ENCODE results near the gene KCTD21. TPM values are rescaled to one million over a fixed set of nuclear protein-coding genes. Genes with fewer than 3 reads are reported as not detected.
"Not testable (repeated sequence)": the region's sequence is repeated elsewhere in the genome, so short reads cannot be mapped to it uniquely, and the experiment has no call there.

The KCTD21 gene
- polyA plus RNA-seq, 5 donors, result 8.9 to 10.1 (median 9.7) TPM

- DNase-seq, result no peak
These were observed 7.7 kb downstream of the KCTD21 start for GRCh38 chr11:78180751-78181150.

GRCh38 chr11:78179459-78180071 lies 8.9 kb downstream of the KCTD21 start:
- no peak for DNase-seq

- DNase-seq, result no peak
These were observed 11.2 kb downstream of the KCTD21 start for GRCh38 chr11:78177216-78177615.

GRCh38 chr11:78176605-78177141 lies 11.8 kb downstream of the KCTD21 start:
- DNase-seq, result no peak

- not testable (repeated sequence) for DNase-seq
These were observed 12.6 kb downstream of the KCTD21 start for GRCh38 chr11:78175862-78176261.

- no peak for DNase-seq
These were observed 16.5 kb downstream of the KCTD21 start for GRCh38 chr11:78171951-78172350.

GRCh38 chr11:78170874-78171549 lies 17.4 kb downstream of the KCTD21 start:
- DNase-seq, result no peak

- no peak for DNase-seq
These were observed 18.0 kb downstream of the KCTD21 start for GRCh38 chr11:78170413-78170812.

GRCh38 chr11:78168539-78169477 lies 19.6 kb downstream of the KCTD21 start:
- peak; percentile 61 to 74 for DNase-seq

- DNase-seq, result no peak
These were observed 21.5 kb downstream of the KCTD21 start for GRCh38 chr11:78166855-78167469.

- no peak for DNase-seq
These were observed 24.0 kb downstream of the KCTD21 start for GRCh38 chr11:78164471-78164870.

GRCh38 chr11:78163828-78164227 lies 24.6 kb downstream of the KCTD21 start:
- no peak for DNase-seq

- peak in 1 of 2 donors; percentile 15 for DNase-seq
These were observed 26.5 kb downstream of the KCTD21 start for GRCh38 chr11:78161962-78162371.

- DNase-seq, result no peak
These were observed 27.1 kb downstream of the KCTD21 start for GRCh38 chr11:78161346-78161745.

GRCh38 chr11:78160557-78160956 lies 27.9 kb downstream of the KCTD21 start:
- DNase-seq, result no peak

GRCh38 chr11:78158987-78159652 lies 29.3 kb downstream of the KCTD21 start:
- peak in 1 of 2 donors; percentile 38 for DNase-seq

- DNase-seq, result no peak
These were observed 32.1 kb downstream of the KCTD21 start for GRCh38 chr11:78156127-78156844.

GRCh38 chr11:78151804-78152203 lies 36.6 kb downstream of the KCTD21 start:
- no peak for DNase-seq

- DNase-seq, result no peak
These were observed 37.7 kb downstream of the KCTD21 start for GRCh38 chr11:78150754-78151153.

- no peak for DNase-seq
These were observed 38.1 kb downstream of the KCTD21 start for GRCh38 chr11:78150346-78150745.
